Uterus (tissue), 4 donors: Measurements from ENCODE around the gene POC1B. TPM values are rescaled to one million over a fixed set of nuclear protein-coding genes. Genes with fewer than 3 reads are reported as not detected.
A peak's percentile ranks its signal among the peaks of the same experiment; 100 is the strongest.

Source experiments
- DNase-seq, 2 donors: peaks; one replicate each; pipeline ENCODE4 v3.0.0-alpha.2; 2019 to 2020
- H3K27ac ChIP-seq, 2 donors: fragments of 200-600 bp; sonication (generic); 1 replicate in 1 of 2; 2 replicates in 1 of 2; pipeline ENCODE4 v1.5.1; 2016 to 2018
- H3K27me3 ChIP-seq, 2 donors: fragments of 200-600 bp; sonication (generic); one replicate each; pipeline ENCODE4 v1.5.1; 2018 to 2019; ENCODE audit warnings: control low read depth in 1 of 2
- H3K36me3 ChIP-seq, 2 donors: fragments of 200-600 bp; sonication (generic); one replicate each; pipeline ENCODE4 v1.5.1; 2019; ENCODE audit warnings: control low read depth in 1 of 2
- H3K4me1 ChIP-seq, 2 donors: fragments of 200-600 bp; sonication (generic); one replicate each; pipeline ENCODE4 v1.5.1; 2018 to 2019; ENCODE audit warnings: control low read depth in 1 of 2
- H3K4me3 ChIP-seq, 2 donors: fragments of 200-600 bp; sonication (generic); 1 replicate in 1 of 2; 2 replicates in 1 of 2; pipeline ENCODE4 v1.5.1; 2018 to 2019; ENCODE audit warnings: mild to moderate bottlenecking in 1 of 2
- H3K9me3 ChIP-seq, 2 donors: fragments of 200-600 bp; sonication (generic); one replicate each; pipeline ENCODE4 v1.5.1; 2019; ENCODE audit warnings: control low read depth in 1 of 2
- CTCF ChIP-seq, 4 experiments: fragments of 200-600 bp in 2 of 4; fragments of 450-650 bp in 2 of 4; sonication (generic) in 2 of 4; IDR thresholded peaks; one replicate each; pipeline ENCODE4 v1.5.1; 2016 to 2019; ENCODE audit warnings: antibody characterized with exemption in 4 of 4, mild to moderate bottlenecking in 2 of 4, moderate library complexity in 1 of 4
- POLR2A ChIP-seq, 2 donors: fragments of 450-650 bp; IDR thresholded peaks; one replicate each; pipeline ENCODE4 v1.6.1; 2016; ENCODE audit warnings: antibody characterized with exemption in 2 of 2, mild to moderate bottlenecking in 1 of 2, moderate library complexity in 1 of 2
- intact Hi-C: fragments of 100-400 bp; cut with DNase I; formaldehyde crosslinking; loops from one replicate; pipeline ENCODE4 v1.15.1; 2023; ENCODE audit warnings: low total_unique reads
- total RNA-seq, 4 donors: library from RNA; depleted of rRNA in 3 of 4; stranded (reverse); fragments of >200 nt in 3 of 4; gene quantifications; one replicate each; pipeline versions ENCODE4 v1.1.0 to v1.2.4, GENCODE V29; 2014 to 2023
- donor health status: DM: yes; HTN: yes; CAD: no.

Gene POC1B
- total RNA-seq, 4 donors from 2014 or later: 9.7 to 36.8 (median 30.5) TPM

DNA sequence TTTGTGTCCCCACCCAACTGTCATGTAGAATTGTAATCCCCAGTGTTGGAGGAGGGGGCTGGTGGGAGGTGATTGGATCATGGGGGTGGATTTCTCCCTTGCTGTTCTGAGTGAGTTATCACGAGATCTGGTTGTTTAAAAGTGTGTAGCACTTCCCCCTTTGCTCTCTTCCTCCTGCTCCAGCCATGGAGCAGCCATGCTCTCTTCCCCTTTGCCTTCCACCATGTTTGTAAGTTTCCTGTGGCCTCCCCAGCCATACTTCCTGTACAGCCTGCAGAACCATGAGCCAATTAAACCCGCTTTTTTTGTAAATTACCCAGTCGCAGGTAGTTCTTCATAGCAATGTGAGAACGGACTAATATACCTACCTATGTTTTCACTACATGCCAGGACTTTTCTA lies 2.6 kb upstream of the POC1B start:
- intact Hi-C loops: no loop called here
- Histone ChIP-seq H3K27ac (no peak overlapping the region), H3K27me3 (no peaks in the 10 kb centered on the region)

GRCh38 chr12:89525305-89525823 lies 483 bp downstream of the POC1B start:
- Histone ChIP-seq H3K27me3 (no peaks in the 10 kb centered on the region), H3K36me3 (no peaks in the 10 kb centered on the region), H3K4me1 (peaks cover 0 to 14% of the 10 kb centered on the region in 2 donors), H3K9me3 (no peaks in the 10 kb centered on the region), H3K27ac (peak overlapping the region; percentile 89 to 95), H3K4me3 (peak overlapping the region; percentile 75 to 95)
- TF ChIP-seq CTCF (IDR thresholded peaks at IDR 0.05) (peak in 1 of 4 experiments; percentile 4), POLR2A (IDR thresholded peaks at IDR 0.05) (no peak)
- intact Hi-C loops: no loop called here
- peak; percentile 18 to 36 for DNase-seq

More for the DNA sequence above, 2.6 kb upstream of the POC1B start:
- H3K36me3 ChIP-seq: no peaks in the 10 kb centered on the region
- no peak for TF ChIP-seq CTCF (IDR thresholded peaks at IDR 0.05)
- TF ChIP-seq POLR2A (IDR thresholded peaks at IDR 0.05): no peak
- no peak for DNase-seq
- H3K9me3 ChIP-seq: no peaks in the 10 kb centered on the region
- no peak overlapping the region for H3K4me3 ChIP-seq
- peaks cover 0 to 5% of the 10 kb centered on the region in 2 donors for H3K4me1 ChIP-seq

DNA sequence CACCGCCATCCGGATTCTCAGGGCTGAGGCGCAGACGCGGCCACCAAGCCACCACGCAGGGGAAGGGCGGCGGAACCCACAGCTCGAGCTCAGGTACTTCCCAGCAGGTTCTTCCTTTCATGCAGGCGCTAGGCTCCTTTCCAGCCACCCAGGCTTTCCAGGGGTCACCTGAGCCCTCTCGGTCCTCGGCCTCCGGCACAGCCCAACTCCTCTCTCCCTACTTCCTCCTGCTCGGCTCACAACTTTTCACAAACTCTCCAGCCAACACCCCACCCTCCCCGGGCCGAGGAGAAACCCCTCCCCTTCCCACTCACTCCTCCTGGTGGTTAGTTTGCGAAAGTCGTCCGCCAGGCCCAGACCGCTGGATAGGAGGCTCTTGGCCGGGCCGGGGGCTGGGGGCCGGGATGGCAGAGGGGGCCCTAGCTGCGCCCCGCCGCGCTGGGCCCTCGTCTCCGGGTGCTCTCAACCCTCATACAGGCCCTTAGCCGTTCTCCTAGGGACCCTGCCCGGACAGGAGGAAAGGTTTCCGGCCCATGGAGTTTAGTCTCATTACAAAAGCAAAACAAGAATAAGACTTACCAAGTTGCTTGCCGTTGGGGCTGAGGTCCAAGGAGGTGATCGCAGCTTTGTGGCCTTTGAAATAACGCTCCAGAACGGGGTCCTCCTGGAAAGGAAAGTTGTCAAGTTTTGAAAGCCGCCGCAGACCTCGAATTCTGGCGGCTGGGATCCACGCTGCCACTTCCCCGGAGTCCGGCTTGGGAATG lies 1.1 kb downstream of the POC1B start, which contains the start of gene GALNT4:
Gene GALNT4, minus strand, starts transcription at position 256 of the 764 bp plus-strand sequence. Its CDS starts 247 bp downstream, at position 9.
- H3K27me3 ChIP-seq: no peaks in the 10 kb centered on the region
- H3K9me3 ChIP-seq: no peaks in the 10 kb centered on the region
- H3K36me3 ChIP-seq: no peaks in the 10 kb centered on the region
- TF ChIP-seq CTCF (IDR thresholded peaks at IDR 0.05) (peak; percentile 56 to 77 (median 72)), POLR2A (IDR thresholded peaks at IDR 0.05) (peak in 1 of 2 donors; percentile 55)
- intact Hi-C loops: no loop called here
- peak within 1 kb of the TSS; percentile 75 to 95 for H3K4me3 ChIP-seq
- peak within 1 kb of the TSS; percentile 89 to 95 for H3K27ac ChIP-seq
- peaks cover 0 to 14% of the 10 kb centered on the region in 2 donors for H3K4me1 ChIP-seq
- DNase-seq: peak; percentile 83

GRCh38 chr12:89523843-89524540 lies 1.9 kb downstream of the POC1B start:
- TF ChIP-seq POLR2A (IDR thresholded peaks at IDR 0.05) (no peak), CTCF (IDR thresholded peaks at IDR 0.05) (no peak)
- intact Hi-C loops: no loop called here
- H3K4me1 ChIP-seq: peaks cover 0 to 14% of the 10 kb centered on the region in 2 donors
- DNase-seq: no peak
- H3K4me3 ChIP-seq: peak overlapping the region; percentile 75 to 95
- H3K27ac ChIP-seq: peak overlapping the region; percentile 89 to 95
- H3K36me3 ChIP-seq: no peaks in the 10 kb centered on the region
- no peaks in the 10 kb centered on the region for H3K27me3 ChIP-seq
- H3K9me3 ChIP-seq: no peaks in the 10 kb centered on the region
